ENCODE measurements around the gene RAB37. TPM values are rescaled to one million over a fixed set of nuclear protein-coding genes. Genes with fewer than 3 reads are reported as not detected.

The RAB37 gene
- total RNA-seq, 1 donor from 2014 or later: not detected

Other genes starting within 250 kb of the RAB37 start
- not detected in 2 replicates for gene CD300LB, start 205.8 kb upstream of the RAB37 start, total RNA-seq
- gene CD300C, start 191.1 kb upstream of the RAB37 start, total RNA-seq: not detected in 2 replicates
- not detected in 2 replicates for gene CD300H, start 169.7 kb upstream of the RAB37 start, total RNA-seq
- gene CD300LD, start 145.0 kb upstream of the RAB37 start, total RNA-seq: not detected in 2 replicates
- not detected in 2 replicates for gene CD300E, start 113.5 kb upstream of the RAB37 start, total RNA-seq
- not detected in 2 replicates for gene CD300LF, start 24.3 kb upstream of the RAB37 start, total RNA-seq
- 17.7 and 18.4 TPM in 2 replicates for gene NHERF1, start 11.4 kb downstream of the RAB37 start, total RNA-seq
- 26.6 and 36.5 TPM in 2 replicates for gene NAT9, start 39.1 kb downstream of the RAB37 start, total RNA-seq
- gene GRIN2C, start 122.6 kb downstream of the RAB37 start, total RNA-seq: 1.1 TPM in 1 of 2 replicates, not detected in the other
- gene FDXR, start 135.7 kb downstream of the RAB37 start, total RNA-seq: 38.6 and 46.9 TPM in 2 replicates
- not detected in 2 replicates for gene FADS6, start 156.4 kb downstream of the RAB37 start, total RNA-seq
- not detected in 2 replicates for gene USH1G, start 186.0 kb downstream of the RAB37 start, total RNA-seq
- gene OTOP2, start 187.0 kb downstream of the RAB37 start, total RNA-seq: not detected in 2 replicates
- gene OTOP3, start 198.6 kb downstream of the RAB37 start, total RNA-seq: not detected in 2 replicates
- 23.1 and 30.6 TPM in 2 replicates for gene HID1, start 235.5 kb downstream of the RAB37 start, total RNA-seq